ENCODE data around the gene MCF2L.
A peak's percentile ranks its signal among the peaks of the same experiment; 100 is the strongest.
"Not testable (repeated sequence)": the region's sequence is repeated elsewhere in the genome, so short reads cannot be mapped to it uniquely, and the experiment has no call there.

The MCF2L gene

DNA sequence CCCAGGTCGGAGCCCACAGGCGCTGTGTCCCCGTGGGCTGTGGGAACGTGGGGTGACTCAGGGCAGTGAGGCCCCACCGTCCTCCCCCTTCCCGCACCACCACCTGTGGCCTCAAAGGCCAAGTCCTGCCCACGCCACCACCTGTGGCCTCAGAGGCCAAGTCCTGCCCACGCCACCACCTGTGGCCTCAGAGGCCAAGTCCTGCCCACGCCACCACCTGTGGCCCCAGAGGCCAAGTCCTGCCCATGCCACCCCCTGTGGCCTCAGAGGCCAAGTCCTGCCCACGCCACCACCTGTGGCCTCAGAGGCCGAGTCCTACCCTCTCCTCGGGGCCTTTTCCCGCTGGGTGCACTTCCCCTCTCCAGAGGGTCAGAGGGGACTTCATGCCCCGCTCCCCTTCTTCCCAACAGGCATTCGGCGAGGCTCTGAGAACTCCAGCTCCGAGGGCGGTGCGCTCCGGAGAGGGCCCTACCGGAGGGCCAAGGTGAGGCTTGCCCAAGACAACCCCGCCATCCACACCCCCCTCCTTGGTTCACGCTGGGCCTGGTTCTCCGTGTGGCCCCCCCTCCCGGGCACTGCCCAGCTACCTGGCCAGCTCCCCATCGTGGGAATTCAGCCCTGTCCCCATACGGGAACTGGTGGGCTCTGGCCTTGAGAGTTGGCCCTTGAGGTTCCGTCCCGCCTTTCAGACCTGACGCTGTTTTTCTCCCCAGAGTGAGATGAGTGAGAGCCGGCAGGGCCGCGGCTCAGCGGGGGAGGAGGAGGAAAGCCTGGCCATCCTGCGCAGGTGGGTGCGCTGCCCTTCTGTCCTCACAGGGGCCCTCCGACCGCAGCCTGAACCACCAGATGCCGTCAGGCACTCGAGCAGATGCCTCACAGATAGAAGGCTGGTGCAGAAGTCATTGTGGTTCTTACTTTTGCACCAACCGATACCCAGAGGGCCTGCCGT lies 109.2 kb downstream of the MCF2L start:
- no peak overlapping the region for H3K14ac ChIP-seq (ENCODE audit: low read length in 2 of 2)
- no peaks in the 10 kb centered on the region for H3K4me1 ChIP-seq (ENCODE audit: control insufficient read depth, insufficient read depth, low read depth, low read length)
- H4K8ac ChIP-seq (ENCODE audit: low read length), result no peak overlapping the region
- no peak overlapping the region for H3K4ac ChIP-seq (ENCODE audit: low read depth in 1 of 2, low read length in 2 of 2)
- H3K9ac ChIP-seq (ENCODE audit: low read length), result no peak overlapping the region
- H3K36me3 ChIP-seq (ENCODE audit: control insufficient read depth in 1 of 2, insufficient read depth in 2 of 2, low read depth in 1 of 2, low read length in 2 of 2), result peaks cover 4 to 10% of the 10 kb centered on the region in 2 experiments
- no peaks in the 10 kb centered on the region for H3K79me1 ChIP-seq (replicated peaks; ENCODE audit: low read length, poor library complexity, severe bottlenecking)
- H2BK120ac ChIP-seq (ENCODE audit: low read depth, low read length), result no peak overlapping the region
- H3K4me2 ChIP-seq (ENCODE audit: low read length, poor library complexity, severe bottlenecking), result no peak overlapping the region
- H2AK5ac ChIP-seq (ENCODE audit: low read length, severe bottlenecking), result no peak overlapping the region
- no peak overlapping the region for H3K27ac ChIP-seq (ENCODE audit: low read length, poor library complexity, severe bottlenecking)
- H3K27me3 ChIP-seq (ENCODE audit: control insufficient read depth in 1 of 2, insufficient read depth in 1 of 2, low read length in 2 of 2), result peaks cover 8 to 25% of the 10 kb centered on the region in 2 experiments
- no peak overlapping the region for H2AFZ ChIP-seq (ENCODE audit: low read depth, low read length)
- no peak overlapping the region for H4K91ac ChIP-seq (ENCODE audit: low read length)
- no peak overlapping the region for H2BK15ac ChIP-seq (ENCODE audit: low read depth, poor library complexity, severe bottlenecking)
- H3K9me3 ChIP-seq (ENCODE audit: control insufficient read depth, low read length), result no peaks in the 10 kb centered on the region
- H2BK12ac ChIP-seq (ENCODE audit: low read length in 2 of 2), result no peak overlapping the region
- no peak overlapping the region for H3K4me3 ChIP-seq (ENCODE audit: insufficient read depth in 1 of 2, low read depth in 1 of 2, low read length in 2 of 2)
- H3K18ac ChIP-seq (ENCODE audit: low read depth in 1 of 2, low read length in 2 of 2), result no peak overlapping the region
- no peak overlapping the region for H2BK5ac ChIP-seq (ENCODE audit: low read depth, low read length, poor library complexity, severe bottlenecking)
- no peak for DNase-seq
- H3K23ac ChIP-seq (ENCODE audit: low read length in 2 of 2), result no peak overlapping the region
- WGBS, result 91% methylated on average over 42 of the region's 42 CpGs

DNA sequence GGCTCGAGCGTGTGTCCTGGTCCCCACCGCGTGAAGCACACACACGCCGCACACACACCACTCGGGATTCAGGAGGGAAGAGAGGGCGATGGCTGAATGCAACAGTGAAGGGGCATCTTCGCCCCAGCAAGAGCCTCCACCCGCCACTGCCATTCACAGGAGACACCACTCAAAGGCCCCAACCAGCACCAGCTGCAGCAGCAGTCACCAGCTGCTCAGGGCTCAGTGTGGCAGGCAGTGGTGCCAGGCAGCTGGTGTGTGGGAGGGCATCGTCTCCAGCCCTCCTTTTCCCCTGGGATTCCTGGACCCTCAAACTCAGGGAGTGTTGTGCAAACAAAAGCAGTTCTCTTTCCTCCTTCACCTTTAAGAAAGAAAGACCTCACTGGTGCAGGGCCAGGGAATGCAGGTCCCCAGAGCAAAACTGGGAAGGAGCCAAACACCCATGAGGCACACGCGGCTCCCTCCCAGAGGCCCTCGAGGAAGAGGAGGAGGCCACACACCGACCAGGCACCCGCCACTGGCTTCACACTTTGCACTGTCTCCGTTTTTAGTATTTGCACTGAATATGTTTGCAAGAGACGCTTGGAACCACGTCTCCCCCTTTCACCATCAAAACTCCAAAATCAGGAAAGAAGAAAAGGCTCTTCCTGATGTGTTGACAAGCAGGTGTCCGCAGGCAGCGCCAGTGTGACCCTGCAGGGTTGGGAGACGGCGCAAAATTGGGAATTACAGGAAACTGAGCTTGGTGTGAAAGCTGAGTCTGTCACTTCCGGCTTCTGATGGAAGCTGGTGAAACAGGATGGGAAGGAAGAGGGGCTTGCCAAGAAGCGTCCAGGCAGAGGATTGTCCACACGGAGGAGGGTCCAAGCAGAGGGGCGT lies 110.1 kb downstream of the MCF2L start:
- no peak overlapping the region for H3K14ac ChIP-seq (ENCODE audit: low read length in 2 of 2)
- H2BK120ac ChIP-seq (ENCODE audit: low read depth, low read length), result no peak overlapping the region
- no peak overlapping the region for H4K91ac ChIP-seq (ENCODE audit: low read length)
- no peak overlapping the region for H2AFZ ChIP-seq (ENCODE audit: low read depth, low read length)
- H2BK5ac ChIP-seq (ENCODE audit: low read depth, low read length, poor library complexity, severe bottlenecking), result no peak overlapping the region
- peaks cover 2 to 10% of the 10 kb centered on the region in 2 experiments for H3K36me3 ChIP-seq (ENCODE audit: control insufficient read depth in 1 of 2, insufficient read depth in 2 of 2, low read depth in 1 of 2, low read length in 2 of 2)
- no peak overlapping the region for H2BK12ac ChIP-seq (ENCODE audit: low read length in 2 of 2)
- 89% methylated on average over 25 of the region's 27 CpGs for WGBS
- H3K18ac ChIP-seq (ENCODE audit: low read depth in 1 of 2, low read length in 2 of 2), result no peak overlapping the region
- H3K4me2 ChIP-seq (ENCODE audit: low read length, poor library complexity, severe bottlenecking), result no peak overlapping the region
- no peak for DNase-seq
- H3K9ac ChIP-seq (ENCODE audit: low read length), result no peak overlapping the region
- H3K27me3 ChIP-seq (ENCODE audit: control insufficient read depth in 1 of 2, insufficient read depth in 1 of 2, low read length in 2 of 2), result peaks cover 8 to 25% of the 10 kb centered on the region in 2 experiments
- no peak overlapping the region for H3K4ac ChIP-seq (ENCODE audit: low read depth in 1 of 2, low read length in 2 of 2)
- no peaks in the 10 kb centered on the region for H3K79me1 ChIP-seq (replicated peaks; ENCODE audit: low read length, poor library complexity, severe bottlenecking)
- H3K4me1 ChIP-seq (ENCODE audit: control insufficient read depth, insufficient read depth, low read depth, low read length), result no peaks in the 10 kb centered on the region
- no peak overlapping the region for H2AK5ac ChIP-seq (ENCODE audit: low read length, severe bottlenecking)
- H3K23ac ChIP-seq (ENCODE audit: low read length in 2 of 2), result no peak overlapping the region
- H3K4me3 ChIP-seq (ENCODE audit: insufficient read depth in 1 of 2, low read depth in 1 of 2, low read length in 2 of 2), result no peak overlapping the region
- H2BK15ac ChIP-seq (ENCODE audit: low read depth, poor library complexity, severe bottlenecking), result peak overlapping the region; percentile 15
- no peak overlapping the region for H4K8ac ChIP-seq (ENCODE audit: low read length)
- no peaks in the 10 kb centered on the region for H3K9me3 ChIP-seq (ENCODE audit: control insufficient read depth, low read length)
- no peak overlapping the region for H3K27ac ChIP-seq (ENCODE audit: low read length, poor library complexity, severe bottlenecking)

GRCh38 chr13:113079781-113080080 lies 110.7 kb downstream of the MCF2L start:
- DNase-seq; H3K79me1 ChIP-seq (replicated peaks; ENCODE audit: low read length, poor library complexity, severe bottlenecking); H3K4me2 ChIP-seq (ENCODE audit: low read length, poor library complexity, severe bottlenecking); H3K18ac ChIP-seq (ENCODE audit: low read depth in 1 of 2, low read length in 2 of 2); H2AK5ac ChIP-seq (ENCODE audit: low read length, severe bottlenecking); H4K8ac ChIP-seq (ENCODE audit: low read length); H2AFZ ChIP-seq (ENCODE audit: low read depth, low read length); H3K4me1 ChIP-seq (ENCODE audit: control insufficient read depth, insufficient read depth, low read depth, low read length); H2BK120ac ChIP-seq (ENCODE audit: low read depth, low read length); H2BK5ac ChIP-seq (ENCODE audit: low read depth, low read length, poor library complexity, severe bottlenecking); H3K4me3 ChIP-seq (ENCODE audit: insufficient read depth in 1 of 2, low read depth in 1 of 2, low read length in 2 of 2); H3K36me3 ChIP-seq (ENCODE audit: control insufficient read depth in 1 of 2, insufficient read depth in 2 of 2, low read depth in 1 of 2, low read length in 2 of 2); H3K9me3 ChIP-seq (ENCODE audit: control insufficient read depth, low read length); H2BK15ac ChIP-seq (ENCODE audit: low read depth, poor library complexity, severe bottlenecking); H3K9ac ChIP-seq (ENCODE audit: low read length); H3K4ac ChIP-seq (ENCODE audit: low read depth in 1 of 2, low read length in 2 of 2); H3K14ac ChIP-seq (ENCODE audit: low read length in 2 of 2); H3K27ac ChIP-seq (ENCODE audit: low read length, poor library complexity, severe bottlenecking); H4K91ac ChIP-seq (ENCODE audit: low read length); H3K23ac ChIP-seq (ENCODE audit: low read length in 2 of 2); H2BK12ac ChIP-seq (ENCODE audit: low read length in 2 of 2): not testable (repeated sequence)
- peaks cover 8 to 25% of the 10 kb centered on the region in 2 experiments for H3K27me3 ChIP-seq (ENCODE audit: control insufficient read depth in 1 of 2, insufficient read depth in 1 of 2, low read length in 2 of 2)
- 63% methylated on average over 6 of the region's 9 CpGs for WGBS

- Histone ChIP-seq H3K4ac (ENCODE audit: low read depth in 1 of 2, low read length in 2 of 2) (no peak overlapping the region), H3K4me3 (ENCODE audit: insufficient read depth in 1 of 2, low read depth in 1 of 2, low read length in 2 of 2) (no peak overlapping the region), H3K9me3 (ENCODE audit: control insufficient read depth, low read length) (no peaks in the 10 kb centered on the region)
Observed at GRCh38 chr13:113080361-113080831, 111.4 kb downstream of the MCF2L start.

More at GRCh38 chr13:113080361-113080831, 111.4 kb downstream of the MCF2L start:
- DNase-seq, result no peak
- Histone ChIP-seq H2AK5ac (ENCODE audit: low read length, severe bottlenecking) (no peak overlapping the region), H3K14ac (ENCODE audit: low read length in 2 of 2) (no peak overlapping the region), H3K23ac (ENCODE audit: low read length in 2 of 2) (peak overlapping the region in 1 of 2 experiments; percentile 25), H3K27ac (ENCODE audit: low read length, poor library complexity, severe bottlenecking) (no peak overlapping the region), H3K4me1 (ENCODE audit: control insufficient read depth, insufficient read depth, low read depth, low read length) (peaks cover 2% of the 10 kb centered on the region), H3K79me1 (replicated peaks; ENCODE audit: low read length, poor library complexity, severe bottlenecking) (no peaks in the 10 kb centered on the region), H4K8ac (ENCODE audit: low read length) (no peak overlapping the region), H3K27me3 (ENCODE audit: control insufficient read depth in 1 of 2, insufficient read depth in 1 of 2, low read length in 2 of 2) (peaks cover 11 to 25% of the 10 kb centered on the region in 2 experiments), H2BK120ac (ENCODE audit: low read depth, low read length) (no peak overlapping the region), H3K9ac (ENCODE audit: low read length) (no peak overlapping the region), H3K36me3 (ENCODE audit: control insufficient read depth in 1 of 2, insufficient read depth in 2 of 2, low read depth in 1 of 2, low read length in 2 of 2) (no peaks in the 10 kb centered on the region), H2AFZ (ENCODE audit: low read depth, low read length) (no peak overlapping the region), H2BK5ac (ENCODE audit: low read depth, low read length, poor library complexity, severe bottlenecking) (no peak overlapping the region), H4K91ac (ENCODE audit: low read length) (no peak overlapping the region), H2BK15ac (ENCODE audit: low read depth, poor library complexity, severe bottlenecking) (no peak overlapping the region), H3K4me2 (ENCODE audit: low read length, poor library complexity, severe bottlenecking) (no peak overlapping the region), H2BK12ac (ENCODE audit: low read length in 2 of 2) (no peak overlapping the region), H3K18ac (ENCODE audit: low read depth in 1 of 2, low read length in 2 of 2) (no peak overlapping the region)
- 84% methylated on average over 18 of the region's 18 CpGs for WGBS

All from mesenchymal stem cell (in vitro differentiated cells and primary cell).